OCI-LY7 (cell line): ENCODE data around the gene COL18A1. TPM values are rescaled to one million over a fixed set of nuclear protein-coding genes. Genes with fewer than 3 reads are reported as not detected.

Source experiments
- BruUV-seq: library from RNA; stranded (reverse); fragments of 400-500 nt; replicated peaks from 2 replicates; lab custom pipeline; 2021; lab: Mats Ljungman, UMichigan
- CTCF ChIA-PET: fragments of 300-600 bp; sonication (Branson Sonifier 250); formaldehyde crosslinking; loops from one replicate; lab custom pipeline; 2022; ENCODE audit warnings: antibody characterized with exemption; ENCODE audit not compliant: unreplicated experiment; lab: Charles Lee
- POLR2A ChIA-PET: fragments of 300-600 bp; sonication (Branson Sonifier 250); formaldehyde crosslinking; loops from one replicate; lab custom pipeline; 2022; ENCODE audit warnings: antibody characterized with exemption; lab: Charles Lee
- DNase-seq: peaks from one replicate; pipeline ENCODE4 v3.0.0-alpha.2; 2015; ENCODE audit warnings: low spot score
- H2AFZ ChIP-seq: fragments of 200-600 bp; sonication (generic), shearing (Covaris generic); 2 replicates; pipeline ENCODE4 v1.6.1; 2014; ENCODE audit warnings: mild to moderate bottlenecking, antibody characterized with exemption, low read length, moderate library complexity
- H3K27ac ChIP-seq: fragments of 200-600 bp; sonication (generic); 2 replicates; pipeline ENCODE4 v1.5.1; 2014; ENCODE audit warnings: mixed run types, low read depth, mild to moderate bottlenecking, moderate library complexity, low read length, inconsistent platforms; ENCODE audit not compliant: poor library complexity, severe bottlenecking
- H3K36me3 ChIP-seq: fragments of 200-600 bp; sonication (generic); 2 replicates; pipeline ENCODE4 v1.6.1; 2014; ENCODE audit warnings: mild to moderate bottlenecking, antibody characterized with exemption, low read length, moderate library complexity, mixed read lengths; ENCODE audit not compliant: insufficient read depth
- H3K4me1 ChIP-seq: fragments of 200-600 bp; sonication (generic); 2 replicates; pipeline ENCODE4 v1.5.1; 2014; ENCODE audit warnings: mild to moderate bottlenecking, low read length; ENCODE audit not compliant: insufficient read depth, poor library complexity, severe bottlenecking
- H3K4me2 ChIP-seq: fragments of 200-600 bp; sonication (generic); 2 replicates; pipeline ENCODE4 v1.6.1; 2014; ENCODE audit warnings: mild to moderate bottlenecking, low read length
- H3K4me3 ChIP-seq: fragments of 200-600 bp; sonication (generic); 2 replicates; pipeline ENCODE4 v1.5.1; 2014; ENCODE audit warnings: mild to moderate bottlenecking, low read depth, low read length; ENCODE audit not compliant: poor library complexity, severe bottlenecking
- H3K79me2 ChIP-seq: fragments of 200-600 bp; sonication (generic); 2 replicates; pipeline ENCODE4 v1.6.1; 2016; ENCODE audit warnings: low read depth, mild to moderate bottlenecking, low read length, moderate library complexity, mixed read lengths; ENCODE audit not compliant: insufficient read depth
- H3K9me2 ChIP-seq: fragments of 200-600 bp; sonication (generic); 2 replicates; pipeline ENCODE4 v1.6.1; 2016; ENCODE audit warnings: mild to moderate bottlenecking, low read length, mixed read lengths; ENCODE audit not compliant: insufficient read depth
- H3K9me3 ChIP-seq: fragments of 200-600 bp; sonication (generic); 2 replicates; pipeline ENCODE4 v1.6.1; 2014; ENCODE audit warnings: mild to moderate bottlenecking, mixed run types, low read length, mixed read lengths
- H4K20me1 ChIP-seq: fragments of 200-600 bp; sonication (generic); 2 replicates; pipeline ENCODE4 v1.6.1; 2014; ENCODE audit warnings: mild to moderate bottlenecking, antibody characterized with exemption, low read length, moderate library complexity, mixed read lengths; ENCODE audit not compliant: insufficient read depth
- CTCF ChIP-seq: fragments of 200-600 bp; sonication (generic); conservative IDR thresholded peaks from 2 replicates; pipeline ENCODE4 v1.5.1; 2014; ENCODE audit warnings: mild to moderate bottlenecking, antibody characterized with exemption, low read length, moderate library complexity, mixed read lengths
- EZH2phosphoT487 ChIP-seq: fragments of 200-600 bp; sonication (generic); IDR thresholded peaks from 2 replicates; pipeline ENCODE4 v1.6.1; 2018; ENCODE audit warnings: low read depth, borderline replicate concordance, mild to moderate bottlenecking, mixed run types, antibody characterized with exemption, low read length, moderate library complexity, mixed read lengths
- intact Hi-C: fragments of 100-400 bp; cut with micrococcal nuclease; formaldehyde crosslinking; loops from one replicate; pipeline ENCODE4 v1.10.0; 2022; ENCODE audit not compliant: unreplicated experiment
- total RNA-seq, 2 experiments: library from RNA; depleted of rRNA in 1 of 2; stranded (reverse); fragments of >200 nt in 1 of 2; shearing (Covaris generic) in 1 of 2; gene quantifications; 2 replicates each; pipeline ENCODE4 v1.2.3, GENCODE V29; 2014 to 2022

Gene COL18A1
- total RNA-seq, 2 experiments from 2014 or later = 0.23 to 7.4 TPM

- TF ChIP-seq CTCF = no peak
- no peak for TF ChIP-seq EZH2phosphoT487
- Histone ChIP-seq H3K4me3 (no peak overlapping the region), H3K4me1 (no peaks in the 10 kb centered on the region), H3K9me3 (no peaks in the 10 kb centered on the region), H3K36me3 (no peaks in the 10 kb centered on the region), H4K20me1 (no peaks in the 10 kb centered on the region), H2AFZ (no peak overlapping the region), H3K79me2 (no peaks in the 10 kb centered on the region), H3K4me2 (no peak overlapping the region), H3K27ac (no peak overlapping the region), H3K9me2 (no peaks in the 10 kb centered on the region)
- ChIA-PET POLR2A (no interaction called here), CTCF (no interaction called here)
- intact Hi-C loops = no loop called here
- no peak for DNase-seq
- no TSS peak for BruUV-seq
Observed at GRCh38 chr21:45424854-45425795, 20.2 kb downstream of the COL18A1 start.

- BruUV-seq = no TSS peak
- H4K20me1 ChIP-seq = no peaks in the 10 kb centered on the region
- H2AFZ ChIP-seq = no peak overlapping the region
- H3K9me3 ChIP-seq = no peaks in the 10 kb centered on the region
- no peak for TF ChIP-seq CTCF
- no peak for TF ChIP-seq EZH2phosphoT487
- H3K27ac ChIP-seq = no peak overlapping the region
- H3K4me1 ChIP-seq = no peaks in the 10 kb centered on the region
- POLR2A ChIA-PET = no interaction called here
- DNase-seq = no peak
- no peak overlapping the region for H3K4me2 ChIP-seq
- H3K9me2 ChIP-seq = no peaks in the 10 kb centered on the region
- intact Hi-C loops = no loop called here
- no peak overlapping the region for H3K4me3 ChIP-seq
- CTCF ChIA-PET = no interaction called here
- no peaks in the 10 kb centered on the region for H3K79me2 ChIP-seq
- H3K36me3 ChIP-seq = no peaks in the 10 kb centered on the region
Observed at GRCh38 chr21:45427331-45428271, 22.6 kb downstream of the COL18A1 start.
